Testis (tissue), 3 donors: ENCODE data around the gene SDSL. TPM values are rescaled to one million over a fixed set of nuclear protein-coding genes. Genes with fewer than 3 reads are reported as not detected.

Source experiments
- DNase-seq: peaks from one replicate; pipeline ENCODE4 v3.0.0-alpha.2; 2019
- H3K27ac ChIP-seq, 2 donors: fragments of 200-600 bp; sonication (generic); one replicate each; pipeline ENCODE4 v1.5.1; 2019
- H3K27me3 ChIP-seq: fragments of 200-600 bp; sonication (generic); one replicate; pipeline ENCODE4 v1.5.1; 2019
- H3K36me3 ChIP-seq: fragments of 200-600 bp; sonication (generic); one replicate; pipeline ENCODE4 v1.5.1; 2017; ENCODE audit warnings: low read depth; ENCODE audit errors: missing control alignments
- H3K4me1 ChIP-seq: fragments of 200-600 bp; sonication (generic); one replicate; pipeline ENCODE4 v1.5.1; 2019
- H3K4me3 ChIP-seq, 2 donors: fragments of 200-600 bp; sonication (generic); one replicate each; pipeline ENCODE4 v1.5.1; 2017 to 2019
- H3K9me3 ChIP-seq: fragments of 200-600 bp; sonication (generic); one replicate; pipeline ENCODE4 v1.5.1; 2017
- POLR2A ChIP-seq: fragments of 450-650 bp; IDR thresholded peaks from one replicate; pipeline ENCODE4 v1.6.1; 2017; ENCODE audit warnings: antibody characterized with exemption, mild to moderate bottlenecking, moderate library complexity
- WGBS, 2 donors: methylation state at CpG; one replicate each; pipeline ENCODE4 v1.1.5; 2018; 5-methylcytosine and 5-hydroxymethylcytosine counted together
- intact Hi-C: fragments of 100-400 bp; cut with DNase I; formaldehyde crosslinking; loops from one replicate; pipeline ENCODE4 v1.15.1; 2023; ENCODE audit warnings: low total_unique reads
- polyA plus RNA-seq: library from polyadenylated mRNA; stranded (reverse); fragments of 350-450 nt; fragmentation: Illumina TruSeq; extraction: RNeasy Lipid Tissue Mini Kit (QIAGEN cat#74804); gene quantifications from one replicate; pipeline ENCODE4 v1.2.3, GENCODE V29; 2014; ENCODE audit warnings: low read depth, low replicate concordance; ENCODE audit not compliant: insufficient read depth
- total RNA-seq, 2 donors: library from RNA; depleted of rRNA; stranded (reverse); fragments of >200 nt; gene quantifications; one replicate each; pipeline ENCODE4 v1.2.3, GENCODE V29; 2016
- TF ChIP-seq, protein P1 (sequence below), 3 experiments: fragments of 450-650 bp in 2 of 3; fragments of 200-600 bp in 1 of 3; sonication (generic) in 1 of 3; IDR thresholded peaks; one replicate each; pipeline ENCODE4 v1.5.1; 2016 to 2019; ENCODE audit warnings: antibody characterized with exemption in 3 of 3, mild to moderate bottlenecking in 2 of 3, moderate library complexity in 1 of 3

SDSL gene
- total and polyA plus RNA-seq, 3 donors from 2014 or later: 15.9 to 25.2 (median 16.3) TPM

DNA sequence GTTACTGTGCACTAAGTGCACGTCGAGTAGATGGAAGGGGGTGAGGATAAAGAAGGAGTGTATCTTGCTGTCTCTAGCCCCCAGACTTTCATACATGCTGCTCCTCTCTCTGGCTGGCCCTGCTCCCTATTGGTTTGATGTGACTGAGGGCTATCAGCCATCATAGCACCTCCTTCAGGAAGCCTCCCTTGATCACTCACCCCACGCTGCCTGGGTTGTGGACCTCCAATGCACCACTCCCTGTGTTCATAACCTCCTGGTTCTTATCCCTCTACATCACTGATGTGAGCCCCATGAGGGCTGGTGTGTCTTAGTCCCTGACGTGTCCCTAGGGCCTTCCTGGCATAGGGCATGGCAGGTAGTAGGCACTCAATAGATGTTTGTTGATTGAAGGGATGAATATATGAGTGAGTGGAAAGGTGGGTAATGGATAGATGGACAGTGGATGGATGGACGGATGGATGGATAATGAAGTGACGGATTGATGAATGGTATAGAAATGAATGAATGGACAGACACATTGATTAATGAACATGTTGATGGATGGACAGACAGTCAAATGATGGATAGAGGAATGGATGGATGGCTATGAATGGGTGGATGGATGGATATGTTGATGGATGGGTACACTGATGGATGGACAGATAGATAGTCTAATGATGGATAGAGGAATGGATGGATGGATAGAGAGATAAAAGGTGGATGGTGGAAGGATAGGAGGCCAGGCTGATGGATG lies 15.0 kb downstream of the SDSL start:
- H3K4me1 ChIP-seq: no peaks in the 10 kb centered on the region
- TF ChIP-seq POLR2A: no peak
- TF ChIP-seq, protein P1, sequence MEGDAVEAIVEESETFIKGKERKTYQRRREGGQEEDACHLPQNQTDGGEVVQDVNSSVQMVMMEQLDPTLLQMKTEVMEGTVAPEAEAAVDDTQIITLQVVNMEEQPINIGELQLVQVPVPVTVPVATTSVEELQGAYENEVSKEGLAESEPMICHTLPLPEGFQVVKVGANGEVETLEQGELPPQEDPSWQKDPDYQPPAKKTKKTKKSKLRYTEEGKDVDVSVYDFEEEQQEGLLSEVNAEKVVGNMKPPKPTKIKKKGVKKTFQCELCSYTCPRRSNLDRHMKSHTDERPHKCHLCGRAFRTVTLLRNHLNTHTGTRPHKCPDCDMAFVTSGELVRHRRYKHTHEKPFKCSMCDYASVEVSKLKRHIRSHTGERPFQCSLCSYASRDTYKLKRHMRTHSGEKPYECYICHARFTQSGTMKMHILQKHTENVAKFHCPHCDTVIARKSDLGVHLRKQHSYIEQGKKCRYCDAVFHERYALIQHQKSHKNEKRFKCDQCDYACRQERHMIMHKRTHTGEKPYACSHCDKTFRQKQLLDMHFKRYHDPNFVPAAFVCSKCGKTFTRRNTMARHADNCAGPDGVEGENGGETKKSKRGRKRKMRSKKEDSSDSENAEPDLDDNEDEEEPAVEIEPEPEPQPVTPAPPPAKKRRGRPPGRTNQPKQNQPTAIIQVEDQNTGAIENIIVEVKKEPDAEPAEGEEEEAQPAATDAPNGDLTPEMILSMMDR (IDR thresholded peaks at IDR 0.05): no peak
- no peak overlapping the region for H3K4me3 ChIP-seq
- intact Hi-C loops: loop anchor here (10.0 kb wide), 1 partner anchor 242 kb away; no protein-coding TSS in a partner anchor
- no peaks in the 10 kb centered on the region for H3K27me3 ChIP-seq
- H3K9me3 ChIP-seq: no peaks in the 10 kb centered on the region
- no peak for DNase-seq
- H3K36me3 ChIP-seq: no peaks in the 10 kb centered on the region
- 92 to 96% methylated on average over 6 of the region's 6 CpGs for WGBS, 2 donors
- H3K27ac ChIP-seq: no peak overlapping the region

DNA sequence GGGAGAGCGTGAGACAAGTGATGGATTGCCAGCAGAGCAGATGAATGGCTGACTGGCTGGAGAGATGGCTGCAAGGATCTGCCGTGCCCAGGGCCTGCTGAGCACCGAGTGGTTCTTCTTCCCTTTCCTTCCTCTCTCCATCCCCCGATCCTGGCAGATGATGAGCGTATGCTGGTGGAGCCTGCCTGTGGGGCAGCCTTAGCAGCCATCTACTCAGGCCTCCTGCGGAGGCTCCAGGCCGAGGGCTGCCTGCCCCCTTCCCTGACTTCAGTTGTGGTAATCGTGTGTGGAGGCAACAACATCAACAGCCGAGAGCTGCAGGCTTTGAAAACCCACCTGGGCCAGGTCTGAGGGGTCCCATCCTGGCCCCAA lies 15.5 kb downstream of the SDSL start:
- no peaks in the 10 kb centered on the region for H3K4me1 ChIP-seq
- no peaks in the 10 kb centered on the region for H3K36me3 ChIP-seq
- intact Hi-C loops: loop anchor here (10.0 kb wide), 1 partner anchor 243 kb away; no protein-coding TSS in a partner anchor
- H3K27me3 ChIP-seq: no peaks in the 10 kb centered on the region
- no peak overlapping the region for H3K4me3 ChIP-seq
- TF ChIP-seq, protein P1 (IDR thresholded peaks at IDR 0.05): no peak
- no peak for TF ChIP-seq POLR2A
- DNase-seq: no peak
- H3K9me3 ChIP-seq: no peaks in the 10 kb centered on the region
- 79 to 81% methylated on average over 7 to 9 of the region's 9 CpGs for WGBS, 2 donors
- no peak overlapping the region for H3K27ac ChIP-seq

DNA sequence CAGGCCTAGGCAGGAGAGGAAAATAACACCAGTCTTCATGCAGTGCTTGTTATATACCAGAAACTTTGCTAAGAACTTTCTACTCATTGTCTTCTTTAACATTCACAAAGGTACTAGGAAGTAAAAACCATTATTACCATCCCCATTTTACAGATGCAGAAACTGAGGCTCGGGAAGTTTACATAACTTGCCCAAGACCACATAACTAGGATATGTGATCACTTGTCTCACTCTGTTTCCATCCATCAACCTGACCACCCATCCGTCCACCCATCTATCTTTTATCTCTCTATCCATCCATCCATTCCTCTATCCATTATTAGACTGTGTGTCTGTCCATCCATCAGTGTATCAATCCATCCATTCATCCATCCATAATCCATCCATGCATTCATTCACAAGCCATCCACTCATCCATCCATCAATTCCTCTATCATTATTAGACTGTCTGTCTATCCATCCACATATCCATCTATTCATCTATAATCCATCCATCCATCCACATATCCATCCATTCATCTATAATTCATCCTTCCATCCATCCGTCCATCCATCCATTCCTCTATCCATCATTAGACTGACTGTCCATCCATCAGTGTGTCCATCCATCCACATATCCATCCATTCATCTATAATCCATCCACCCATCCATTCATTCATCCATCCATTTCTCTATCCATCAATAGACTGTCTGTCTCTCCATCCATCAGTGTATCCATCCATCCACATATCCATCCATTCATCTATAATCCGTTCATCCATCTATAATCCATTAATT lies 16.5 kb downstream of the SDSL start:
- 77 to 82% methylated on average over 4 of the region's 4 CpGs for WGBS, 2 donors
- intact Hi-C loops: loop anchor here (10.0 kb wide), 1 partner anchor 244 kb away; no protein-coding TSS in a partner anchor

DNA sequence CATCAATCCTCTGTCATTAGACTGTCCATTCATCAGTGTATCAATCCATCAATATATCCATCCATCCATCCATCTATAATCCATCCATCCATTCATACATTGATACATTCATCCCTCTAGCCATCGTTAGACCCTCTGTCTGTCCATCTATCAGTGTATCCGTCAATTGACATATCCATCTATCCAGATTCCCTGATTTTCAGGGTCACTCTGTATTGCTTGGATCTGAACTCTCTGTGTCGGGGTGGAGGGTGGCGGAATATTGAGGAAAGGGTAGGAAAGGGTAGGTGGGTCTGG lies 17.1 kb downstream of the SDSL start:
- intact Hi-C loops: loop anchor here (10.0 kb wide), 1 partner anchor 244 kb away; no protein-coding TSS in a partner anchor
- Histone ChIP-seq H3K27ac (no peak overlapping the region), H3K4me1 (no peaks in the 10 kb centered on the region), H3K36me3 (no peaks in the 10 kb centered on the region), H3K9me3 (no peaks in the 10 kb centered on the region), H3K4me3 (no peak overlapping the region), H3K27me3 (no peaks in the 10 kb centered on the region)
- 53 to 73% methylated on average over 4 of the region's 4 CpGs for WGBS, 2 donors
- TF ChIP-seq, protein P1 (IDR thresholded peaks at IDR 0.05): no peak
- TF ChIP-seq POLR2A: no peak
- DNase-seq: no peak

More for the DNA sequence above, 16.5 kb downstream of the SDSL start:
- Histone ChIP-seq H3K36me3 (no peaks in the 10 kb centered on the region), H3K9me3 (no peaks in the 10 kb centered on the region), H3K4me3 (no peak overlapping the region), H3K27ac (no peak overlapping the region), H3K27me3 (no peaks in the 10 kb centered on the region), H3K4me1 (no peaks in the 10 kb centered on the region)
- no peak for DNase-seq
- no peak for TF ChIP-seq POLR2A
- TF ChIP-seq, protein P1 (IDR thresholded peaks at IDR 0.05): no peak
